Spleen (tissue), 11 donors: ENCODE results near the gene LYVE1. TPM values are rescaled to one million over a fixed set of nuclear protein-coding genes. Genes with fewer than 3 reads are reported as not detected.

Experiments used
- DNase-seq: peaks from one replicate; pipeline ENCODE4 v3.0.0-alpha.2; 2020
- H3K27ac ChIP-seq, 8 donors: fragments of 200-600 bp; sonication (generic) in 7 of 8; 1 replicate in 4 of 8; 2 replicates in 4 of 8; pipeline versions ENCODE4 v1.5.0 to v1.8.0; 2016 to 2021; ENCODE audit warnings: inconsistent platforms in 4 of 8, mild to moderate bottlenecking in 4 of 8, moderate library complexity in 1 of 8
- H3K27me3 ChIP-seq, 7 donors: fragments of 200-600 bp; sonication (generic) in 6 of 7; replicated peaks in 1 of 7; 1 replicate in 4 of 7; 2 replicates in 3 of 7; pipeline versions ENCODE4 v1.5.0 to v1.8.0; 2016 to 2021; ENCODE audit warnings: inconsistent platforms in 3 of 7, mild to moderate bottlenecking in 1 of 7
- H3K36me3 ChIP-seq, 6 donors: fragments of 200-600 bp; sonication (generic) in 5 of 6; 1 replicate in 4 of 6; 2 replicates in 2 of 6; pipeline versions ENCODE4 v1.5.0 to v1.8.0; 2016 to 2021; ENCODE audit warnings: inconsistent platforms in 2 of 6
- H3K4me1 ChIP-seq, 6 donors: fragments of 200-600 bp; sonication (generic) in 5 of 6; 1 replicate in 3 of 6; 2 replicates in 3 of 6; pipeline versions ENCODE4 v1.5.0 to v1.8.0; 2016 to 2021; ENCODE audit warnings: inconsistent platforms in 3 of 6
- H3K4me3 ChIP-seq, 8 donors: fragments of 200-600 bp; sonication (generic) in 7 of 8; 1 replicate in 4 of 8; 2 replicates in 4 of 8; pipeline versions ENCODE4 v1.5.0 to v1.8.0; 2016 to 2021; ENCODE audit warnings: inconsistent platforms in 4 of 8, mild to moderate bottlenecking in 4 of 8, moderate library complexity in 2 of 8
- H3K9me3 ChIP-seq, 8 donors: fragments of 200-600 bp; sonication (generic) in 7 of 8; 1 replicate in 4 of 8; 2 replicates in 4 of 8; pipeline versions ENCODE4 v1.5.0 to v1.8.0; 2016 to 2021; ENCODE audit warnings: inconsistent platforms in 4 of 8
- CTCF ChIP-seq, 11 experiments: fragments of 200-600 bp in 7 of 11; fragments of 450-650 bp in 4 of 11; sonication (generic) in 4 of 11; IDR thresholded peaks in 8 of 11; conservative IDR thresholded peaks in 3 of 11; 1 replicate in 7 of 11; 2 replicates in 4 of 11; pipeline versions ENCODE4 v1.4.0 to v1.8.0; 2016 to 2021; ENCODE audit warnings: antibody characterized with exemption in 11 of 11, inconsistent platforms in 4 of 11, mild to moderate bottlenecking in 1 of 11
- POLR2A ChIP-seq, 3 donors: fragments of 450-650 bp; IDR thresholded peaks; one replicate each; pipeline ENCODE4 v1.5.1; 2017; ENCODE audit warnings: antibody characterized with exemption in 3 of 3, mild to moderate bottlenecking in 1 of 3
- POLR2AphosphoS5 ChIP-seq, 3 donors: sonication (generic); formaldehyde crosslinking; IDR thresholded peaks; one replicate each; pipeline ENCODE4 v1.5.1; 2017; ENCODE audit warnings: antibody characterized with exemption in 3 of 3
- WGBS, 5 donors: extraction: QIAGEN DNeasy Blood & Tissue Kit in 3 of 5; methylation state at CpG; one replicate each; pipeline versions ENCODE4 v1.1.5 to v1.1.7; 2013 to 2018; 5-methylcytosine and 5-hydroxymethylcytosine counted together
- intact Hi-C: fragments of 100-400 bp; cut with DNase I; formaldehyde crosslinking; loops from one replicate; pipeline ENCODE4 v1.15.0; 2023; ENCODE audit warnings: low total_unique reads
- polyA plus RNA-seq, 3 donors: library from polyadenylated mRNA; stranded (reverse); fragments of 200-250 nt; gene quantifications; one replicate each; pipeline ENCODE4 v1.2.1, GENCODE V29; 2013
- total RNA-seq, 7 donors: library from RNA; depleted of rRNA in 3 of 7; stranded (reverse); fragments of >200 nt in 3 of 7; fragmentation: NEBNext Ultra II Directional in 4 of 7; extraction: Animal tissue kit (Norgen Biotek cat#: 25700) in 4 of 7; gene quantifications; one replicate each; pipeline versions ENCODE4 v1.1.0 to v1.2.1, GENCODE V29; 2016 to 2021
- donor health status: healthy with polysubstance abuse.
- donor health status: DM: no; HTN: no; CAD: no; lungs with moderate emphysema.
- donor health status: DM: no; HTN: no; CAD: no.
- donor health status: Bipolar disorder and iron deficiency.
- donor health status: healthy.
- donor health status: DM: no; HTN: no; CAD: no.
- donor health status: DM: yes; HTN: yes; CAD: no.

Gene LYVE1
- total and polyA plus RNA-seq, 10 donors: 20.2 to 338 (median 134) TPM

DNA sequence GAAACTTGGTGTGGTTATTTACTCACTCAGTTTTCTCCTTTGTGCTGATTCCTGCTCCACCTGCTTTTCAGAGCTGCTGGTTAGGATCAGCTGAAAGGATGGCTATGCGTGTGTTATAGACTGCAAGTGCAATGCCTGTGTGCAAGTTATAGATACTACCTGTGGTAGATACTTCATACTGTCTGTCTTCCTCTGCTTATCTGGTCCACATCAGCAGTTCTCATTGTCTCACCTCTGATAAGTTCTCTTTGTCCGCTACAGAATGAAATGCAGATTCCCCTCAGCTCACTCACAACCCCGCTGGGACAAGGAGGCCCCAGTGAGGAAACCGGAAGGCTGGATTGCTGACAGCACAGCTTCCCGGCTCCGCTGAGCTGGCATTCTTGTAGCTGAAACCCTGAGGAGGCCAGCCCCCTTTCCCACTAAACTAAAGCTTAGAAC, 37.5 kb upstream of the LYVE1 start:
- no peaks in the 10 kb centered on the region for H3K9me3 ChIP-seq
- peak; percentile 91 for DNase-seq
- peaks cover 38 to 100% (median 94%) of the 10 kb centered on the region in 6 donors for H3K4me1 ChIP-seq
- H3K27me3 ChIP-seq: no peaks in the 10 kb centered on the region
- TF ChIP-seq POLR2A (IDR thresholded peaks at IDR 0.05) (no peak), CTCF (IDR thresholded peaks at IDR 0.05 in 8 of 11, conservative IDR thresholded peaks at IDR 0.05 in 3 of 11) (no peak), POLR2AphosphoS5 (IDR thresholded peaks at IDR 0.05) (peak in 2 of 3 donors; percentile 76)
- peaks cover 0 to 28% (median 0%) of the 10 kb centered on the region in 6 donors for H3K36me3 ChIP-seq
- intact Hi-C loops: no loop called here
- peak overlapping the region in 7 of 8 donors; percentile 4 to 61 (median 20) for H3K4me3 ChIP-seq
- peak overlapping the region; percentile 81 to 96 (median 90) for H3K27ac ChIP-seq
- WGBS, 5 donors: 17 to 32% (median 22%) methylated on average over 6 of the region's 6 CpGs

GRCh38 chr11:10604798-10605197, 36.3 kb upstream of the LYVE1 start:
- H3K9me3 ChIP-seq: no peaks in the 10 kb centered on the region
- peaks cover 0 to 28% (median 0%) of the 10 kb centered on the region in 6 donors for H3K36me3 ChIP-seq
- no peak for TF ChIP-seq POLR2A (IDR thresholded peaks at IDR 0.05)
- no peak for TF ChIP-seq CTCF (IDR thresholded peaks at IDR 0.05 in 8 of 11, conservative IDR thresholded peaks at IDR 0.05 in 3 of 11)
- TF ChIP-seq POLR2AphosphoS5 (IDR thresholded peaks at IDR 0.05): no peak
- peak overlapping the region in 2 of 8 donors; percentile 22 to 61 for H3K4me3 ChIP-seq
- 61 to 76% (median 70%) methylated on average over 3 of the region's 3 CpGs for WGBS, 5 donors
- DNase-seq: no peak
- peaks cover 38 to 100% (median 91%) of the 10 kb centered on the region in 6 donors for H3K4me1 ChIP-seq
- intact Hi-C loops: no loop called here
- H3K27ac ChIP-seq: peak overlapping the region; percentile 81 to 96 (median 90)
- H3K27me3 ChIP-seq: no peaks in the 10 kb centered on the region

DNA sequence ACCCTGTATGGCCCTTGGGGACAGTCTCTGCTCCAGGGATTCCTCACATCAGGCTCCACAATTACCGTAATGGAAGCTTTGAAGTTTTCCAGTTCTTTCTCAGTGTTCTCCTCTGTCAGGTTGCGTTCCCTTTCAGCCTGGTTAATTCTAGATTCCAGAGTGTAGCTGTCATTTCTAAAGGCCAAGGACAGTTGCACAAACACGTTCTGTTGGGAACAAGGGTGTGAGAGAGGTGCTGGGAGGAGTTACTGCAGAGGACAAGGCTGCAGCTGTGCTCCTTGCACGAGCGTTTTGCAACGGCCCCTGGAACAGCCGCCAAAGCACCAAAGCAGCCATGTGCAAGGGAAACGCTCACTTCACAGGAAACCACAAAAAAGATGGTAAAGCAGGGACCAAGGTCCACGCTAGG, 35.9 kb upstream of the LYVE1 start:
- Histone ChIP-seq H3K4me3 (peak overlapping the region in 1 of 8 donors; percentile 61), H3K36me3 (peaks cover 0 to 24% (median 0%) of the 10 kb centered on the region in 6 donors), H3K27me3 (no peaks in the 10 kb centered on the region), H3K27ac (peak overlapping the region; percentile 68 to 96 (median 90)), H3K4me1 (peaks cover 38 to 100% (median 90%) of the 10 kb centered on the region in 6 donors), H3K9me3 (no peaks in the 10 kb centered on the region)
- 21 to 26% (median 23%) methylated on average over 9 of the region's 9 CpGs for WGBS, 5 donors
- intact Hi-C loops: no loop called here
- no peak for DNase-seq
- TF ChIP-seq POLR2A (IDR thresholded peaks at IDR 0.05) (no peak), POLR2AphosphoS5 (IDR thresholded peaks at IDR 0.05) (peak in 2 of 3 donors; percentile 75 to 81)

DNA sequence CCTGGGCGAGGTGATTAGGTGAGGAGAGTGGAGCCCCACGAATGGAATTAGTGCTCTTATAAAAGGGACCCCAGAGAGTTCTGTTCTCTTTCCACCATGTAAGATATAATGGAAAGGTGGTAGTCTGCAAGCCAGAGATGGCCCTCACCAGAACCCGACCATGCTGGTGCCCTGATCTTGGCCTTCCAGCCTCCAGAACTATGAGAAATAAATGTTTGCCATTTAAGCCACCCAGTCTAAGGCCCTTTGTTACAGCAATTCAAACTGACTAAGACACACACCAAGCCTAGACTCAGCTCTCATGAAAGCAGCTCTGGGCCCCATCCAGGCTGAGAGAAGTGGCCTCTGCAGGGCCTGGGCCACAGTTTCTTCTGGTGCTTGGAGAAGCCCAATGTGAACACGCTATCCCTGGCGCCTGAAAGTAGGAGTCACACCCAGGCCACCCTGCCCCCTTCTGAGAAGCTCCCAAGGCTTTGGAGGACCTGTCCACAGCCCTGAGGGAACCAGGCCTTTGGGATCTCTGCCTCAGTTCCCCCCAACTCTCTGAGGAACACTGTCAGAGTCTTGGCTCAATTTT, 35.3 kb upstream of the LYVE1 start:
- peak overlapping the region; percentile 68 to 96 (median 90) for H3K27ac ChIP-seq
- no peak for TF ChIP-seq POLR2AphosphoS5 (IDR thresholded peaks at IDR 0.05)
- TF ChIP-seq POLR2A (IDR thresholded peaks at IDR 0.05): no peak
- TF ChIP-seq CTCF (IDR thresholded peaks at IDR 0.05 in 8 of 11, conservative IDR thresholded peaks at IDR 0.05 in 3 of 11): no peak
- H3K9me3 ChIP-seq: no peaks in the 10 kb centered on the region
- H3K4me3 ChIP-seq: peak overlapping the region in 1 of 8 donors; percentile 61
- 81 to 98% (median 95%) methylated on average over 3 to 5 of the region's 5 CpGs for WGBS, 5 donors
- H3K27me3 ChIP-seq: no peaks in the 10 kb centered on the region
- intact Hi-C loops: no loop called here
- DNase-seq: no peak
- H3K36me3 ChIP-seq: peaks cover 0 to 23% (median 0%) of the 10 kb centered on the region in 6 donors
- H3K4me1 ChIP-seq: peaks cover 38 to 100% (median 88%) of the 10 kb centered on the region in 6 donors
